Hepatocyte (in vitro differentiated cells): ENCODE measurements around the gene C12orf56. TPM values are rescaled to one million over a fixed set of nuclear protein-coding genes. Genes with fewer than 3 reads are reported as not detected.

Source experiments
- DNase-seq: peaks from one replicate; pipeline ENCODE4 v3.0.0-alpha.2; 2016; ENCODE audit warnings: low spot score
- H2AFZ ChIP-seq: fragments of 200-600 bp; sonication (generic); 2 replicates; pipeline ENCODE4 v1.6.0; 2016; ENCODE audit warnings: antibody characterized with exemption, mild to moderate bottlenecking
- H3K27ac ChIP-seq: fragments of 200-600 bp; sonication (generic); 2 replicates; pipeline ENCODE4 v1.5.1; 2016; ENCODE audit warnings: mild to moderate bottlenecking
- H3K27me3 ChIP-seq: fragments of 200-600 bp; sonication (generic); 2 replicates; pipeline ENCODE4 v1.6.1; 2016
- H3K36me3 ChIP-seq: fragments of 200-600 bp; sonication (generic); replicated peaks from 2 replicates; pipeline ENCODE4 v1.5.1; 2016; ENCODE audit warnings: low read depth; ENCODE audit not compliant: insufficient read depth
- H3K4me1 ChIP-seq: fragments of 200-600 bp; sonication (generic); 2 replicates; pipeline ENCODE4 v1.5.1; 2016; ENCODE audit warnings: mild to moderate bottlenecking, moderate library complexity; ENCODE audit not compliant: insufficient read depth
- H3K4me2 ChIP-seq: fragments of 200-600 bp; sonication (generic); 2 replicates; pipeline ENCODE4 v1.6.0; 2016
- H3K4me3 ChIP-seq: fragments of 200-600 bp; sonication (generic); 2 replicates; pipeline ENCODE4 v1.5.1; 2016; ENCODE audit warnings: mild to moderate bottlenecking
- H3K79me2 ChIP-seq: fragments of 200-600 bp; sonication (generic); 2 replicates; pipeline ENCODE4 v1.6.0; 2017; ENCODE audit warnings: mild to moderate bottlenecking
- H3K9me2 ChIP-seq: fragments of 200-600 bp; sonication (generic); replicated peaks from 2 replicates; pipeline ENCODE4 v1.6.0; 2017; ENCODE audit warnings: mild to moderate bottlenecking; ENCODE audit not compliant: insufficient read depth
- H3K9me3 ChIP-seq: fragments of 200-600 bp; sonication (generic); 2 replicates; pipeline ENCODE4 v1.5.1; 2016; ENCODE audit warnings: low read depth, mild to moderate bottlenecking
- H4K20me1 ChIP-seq: fragments of 200-600 bp; sonication (generic); 2 replicates; pipeline ENCODE4 v1.6.0; 2016; ENCODE audit warnings: mild to moderate bottlenecking; ENCODE audit not compliant: insufficient read depth, poor library complexity, severe bottlenecking
- EZH2 ChIP-seq: fragments of 200-600 bp; sonication (generic); IDR thresholded peaks from 2 replicates; pipeline ENCODE4 v1.6.1; 2016; ENCODE audit warnings: antibody characterized with exemption, mild to moderate bottlenecking, borderline replicate concordance
- EZH2phosphoT487 ChIP-seq: fragments of 200-600 bp; sonication (generic); IDR thresholded peaks from one replicate; pipeline ENCODE4 v1.6.1; 2018; ENCODE audit warnings: antibody characterized with exemption, mild to moderate bottlenecking, low read depth, moderate library complexity; ENCODE audit not compliant: unreplicated experiment, severe bottlenecking
- WGBS: methylation state at CpG from one replicate; pipeline ENCODE4 v1.1.6; 2016; ENCODE audit warnings: low lambda C conversion rate; ENCODE audit errors: missing lambda C conversion rate; 5-methylcytosine and 5-hydroxymethylcytosine counted together
- polyA plus RNA-seq: library from polyadenylated mRNA; unstranded; fragments of >200 nt; fragmentation: Nextera tagmentation; extraction: Ambion mirVana; gene quantifications from 2 replicates; pipeline ENCODE4 v1.2.1, GENCODE V29; 2016
- total RNA-seq: library from RNA; depleted of rRNA; stranded (reverse); fragments of >200 nt; gene quantifications from 2 replicates; pipeline ENCODE4 v1.2.3, GENCODE V29; 2014
- TF ChIP-seq, protein P1 (sequence below): fragments of 200-600 bp; sonication (generic); IDR thresholded peaks from 2 replicates; pipeline ENCODE4 v1.5.1; 2016; ENCODE audit warnings: antibody characterized with exemption, mild to moderate bottlenecking; ENCODE audit not compliant: poor library complexity

The C12orf56 gene
- total and polyA plus RNA-seq, 2 experiments from 2014 or later: 0.20 to 1.4 TPM

DNA sequence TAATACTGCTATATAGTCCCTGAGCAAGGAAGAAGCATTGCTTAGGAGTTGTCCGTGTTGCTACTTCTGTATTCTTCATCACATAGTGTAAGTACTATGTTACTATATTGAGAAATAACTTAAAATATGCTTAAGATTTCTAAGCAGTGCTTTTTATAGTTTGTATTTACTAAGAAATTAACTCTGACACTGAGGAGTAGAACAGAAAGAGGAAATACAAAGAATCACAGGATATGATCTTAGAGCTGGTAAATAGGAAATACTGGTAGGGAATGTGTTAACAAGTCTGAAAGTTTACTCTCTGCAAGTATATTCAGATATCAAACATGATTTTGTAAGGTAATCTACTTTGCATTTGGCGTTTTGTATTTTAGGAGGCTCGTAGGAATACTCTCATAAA lies 29.1 kb upstream of the C12orf56 start:
- no peaks in the 10 kb centered on the region for H3K27me3 ChIP-seq

DNA sequence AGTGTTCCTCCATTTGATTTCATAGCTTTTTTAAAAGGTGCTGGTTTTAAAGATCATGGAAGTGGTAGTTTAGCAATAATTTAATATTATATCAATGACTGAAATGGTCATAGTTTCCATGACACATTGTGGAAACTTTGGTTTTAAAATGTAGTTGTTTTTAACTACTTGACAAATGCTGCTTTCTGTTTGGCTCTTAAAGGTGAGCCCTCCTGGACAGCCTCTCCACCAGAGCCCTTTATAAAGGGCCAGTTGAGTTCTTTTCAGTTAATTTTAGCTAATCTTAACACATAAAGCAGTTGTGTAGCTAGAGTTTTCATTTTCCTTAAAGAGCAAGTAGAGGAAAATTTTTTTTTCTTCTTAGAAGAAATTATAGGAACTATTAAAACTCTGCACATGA lies 27.7 kb upstream of the C12orf56 start:
- H2AFZ ChIP-seq: no peak overlapping the region
- H3K36me3 ChIP-seq: no peaks in the 10 kb centered on the region
- no peaks in the 10 kb centered on the region for H3K4me1 ChIP-seq
- no peaks in the 10 kb centered on the region for H3K9me3 ChIP-seq
- H3K9me2 ChIP-seq: no peaks in the 10 kb centered on the region
- H3K79me2 ChIP-seq: peaks cover 7% of the 10 kb centered on the region
- H3K27ac ChIP-seq: no peak overlapping the region
- no peak overlapping the region for H3K4me3 ChIP-seq
- no peaks in the 10 kb centered on the region for H3K27me3 ChIP-seq
- no peak for TF ChIP-seq EZH2phosphoT487
- TF ChIP-seq EZH2: no peak
- TF ChIP-seq, protein P1, sequence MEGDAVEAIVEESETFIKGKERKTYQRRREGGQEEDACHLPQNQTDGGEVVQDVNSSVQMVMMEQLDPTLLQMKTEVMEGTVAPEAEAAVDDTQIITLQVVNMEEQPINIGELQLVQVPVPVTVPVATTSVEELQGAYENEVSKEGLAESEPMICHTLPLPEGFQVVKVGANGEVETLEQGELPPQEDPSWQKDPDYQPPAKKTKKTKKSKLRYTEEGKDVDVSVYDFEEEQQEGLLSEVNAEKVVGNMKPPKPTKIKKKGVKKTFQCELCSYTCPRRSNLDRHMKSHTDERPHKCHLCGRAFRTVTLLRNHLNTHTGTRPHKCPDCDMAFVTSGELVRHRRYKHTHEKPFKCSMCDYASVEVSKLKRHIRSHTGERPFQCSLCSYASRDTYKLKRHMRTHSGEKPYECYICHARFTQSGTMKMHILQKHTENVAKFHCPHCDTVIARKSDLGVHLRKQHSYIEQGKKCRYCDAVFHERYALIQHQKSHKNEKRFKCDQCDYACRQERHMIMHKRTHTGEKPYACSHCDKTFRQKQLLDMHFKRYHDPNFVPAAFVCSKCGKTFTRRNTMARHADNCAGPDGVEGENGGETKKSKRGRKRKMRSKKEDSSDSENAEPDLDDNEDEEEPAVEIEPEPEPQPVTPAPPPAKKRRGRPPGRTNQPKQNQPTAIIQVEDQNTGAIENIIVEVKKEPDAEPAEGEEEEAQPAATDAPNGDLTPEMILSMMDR: no peak
- no peaks in the 10 kb centered on the region for H4K20me1 ChIP-seq
- no peak for DNase-seq
- H3K4me2 ChIP-seq: no peak overlapping the region

More for the DNA sequence above, 29.1 kb upstream of the C12orf56 start:
- H3K4me2 ChIP-seq: no peak overlapping the region
- H3K36me3 ChIP-seq: no peaks in the 10 kb centered on the region
- TF ChIP-seq, protein P1: no peak
- TF ChIP-seq EZH2phosphoT487 (no peak), EZH2 (no peak)
- no peaks in the 10 kb centered on the region for H3K4me1 ChIP-seq
- WGBS: 90% methylated on average over 3 of the region's 3 CpGs
- H2AFZ ChIP-seq: no peak overlapping the region
- H3K79me2 ChIP-seq: no peaks in the 10 kb centered on the region
- H3K9me2 ChIP-seq: no peaks in the 10 kb centered on the region
- H3K9me3 ChIP-seq: no peaks in the 10 kb centered on the region
- H3K4me3 ChIP-seq: no peak overlapping the region
- no peak for DNase-seq
- no peaks in the 10 kb centered on the region for H4K20me1 ChIP-seq
- H3K27ac ChIP-seq: no peak overlapping the region

DNA sequence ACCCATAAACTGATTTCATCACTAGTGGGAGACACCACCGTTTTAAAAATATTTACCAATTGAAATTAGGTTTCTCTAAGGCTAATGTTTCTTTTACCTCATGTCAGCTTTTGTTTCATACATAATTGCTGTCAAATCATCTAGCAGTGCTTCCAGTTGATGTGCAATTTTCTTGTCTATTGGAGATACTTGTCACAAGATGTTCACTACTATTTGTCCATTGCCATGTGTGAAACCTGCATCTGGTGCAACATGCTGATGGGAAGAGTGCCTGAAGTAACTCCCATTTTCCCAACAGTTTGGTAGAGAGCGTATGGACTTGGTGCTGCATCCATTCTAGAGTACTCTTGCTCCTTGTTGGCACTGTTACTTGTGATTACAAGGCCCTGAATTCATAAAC lies 23.3 kb upstream of the C12orf56 start:
- Histone ChIP-seq H3K9me3 (no peaks in the 10 kb centered on the region), H3K27ac (no peak overlapping the region), H3K27me3 (no peaks in the 10 kb centered on the region), H3K9me2 (no peaks in the 10 kb centered on the region), H2AFZ (no peak overlapping the region), H3K36me3 (peaks cover 4% of the 10 kb centered on the region), H3K79me2 (peaks cover 31% of the 10 kb centered on the region), H3K4me2 (no peak overlapping the region), H3K4me3 (no peak overlapping the region), H3K4me1 (no peaks in the 10 kb centered on the region), H4K20me1 (peaks cover 3% of the 10 kb centered on the region)
- no peak for DNase-seq
- TF ChIP-seq, protein P1: no peak
- no peak for TF ChIP-seq EZH2phosphoT487
- no peak for TF ChIP-seq EZH2
- 100% methylated on average over 2 of the region's 2 CpGs for WGBS

DNA sequence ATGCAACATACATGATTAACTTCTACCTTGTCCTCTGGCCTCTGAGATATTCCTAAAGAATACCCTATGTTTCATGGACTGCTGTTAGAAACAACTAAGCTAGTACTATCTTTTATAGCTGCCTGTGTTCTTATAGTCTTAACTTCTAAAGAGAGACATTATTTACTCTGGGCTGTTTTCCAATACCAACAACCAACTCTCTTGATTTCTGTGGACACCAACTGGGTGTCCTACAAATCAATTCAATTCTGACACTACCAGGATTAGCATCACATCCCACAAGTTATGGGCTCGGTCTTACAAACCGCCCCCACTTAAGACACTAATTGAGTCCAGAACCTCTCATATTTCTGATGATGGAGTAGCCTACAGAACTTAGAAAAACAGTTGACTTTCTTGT lies 21.9 kb upstream of the C12orf56 start:
- Histone ChIP-seq H2AFZ (no peak overlapping the region), H3K27ac (no peak overlapping the region), H3K4me1 (no peaks in the 10 kb centered on the region), H3K4me3 (no peak overlapping the region), H3K9me2 (no peaks in the 10 kb centered on the region), H3K36me3 (peaks cover 4% of the 10 kb centered on the region), H3K4me2 (no peak overlapping the region), H4K20me1 (peaks cover 13% of the 10 kb centered on the region), H3K9me3 (no peaks in the 10 kb centered on the region), H3K27me3 (no peaks in the 10 kb centered on the region), H3K79me2 (peaks cover 45% of the 10 kb centered on the region)
- TF ChIP-seq, protein P1: no peak
- 86% methylated on average over 2 of the region's 2 CpGs for WGBS
- DNase-seq: no peak
